HepG2 (cell line): Measurements from ENCODE around the gene TEX261. TPM values are rescaled to one million over a fixed set of nuclear protein-coding genes. Genes with fewer than 3 reads are reported as not detected.
A peak's percentile ranks its signal among the peaks of the same experiment; 100 is the strongest.

Experiments
- SSRP1 ChIP-seq: IDR thresholded peaks from 2 replicates; pipeline ENCODE4 v1.6.1; 2016; ENCODE audit warnings: control low read depth
- XRCC5 ChIP-seq: fragments of 200-400 bp; formaldehyde crosslinking; optimal IDR thresholded peaks from 2 replicates; pipeline ENCODE3; 2017; ENCODE audit warnings: mild to moderate bottlenecking, low read length
- ZNF142 ChIP-seq: sonication (generic); formaldehyde crosslinking; IDR thresholded peaks from 2 replicates; pipeline ENCODE4 v1.4.0; 2020; ENCODE audit warnings: missing genetic modification reagents
- ZNF333 ChIP-seq: sonication (generic); formaldehyde crosslinking; IDR thresholded peaks from 2 replicates; pipeline ENCODE4 v1.4.0; 2020; ENCODE audit warnings: mild to moderate bottlenecking, missing genetic modification reagents, borderline replicate concordance
- ZNF382 ChIP-seq: sonication (generic); formaldehyde crosslinking; IDR thresholded peaks from 2 replicates; pipeline ENCODE4 v1.5.0; 2020; ENCODE audit warnings: missing genetic modification reagents, mild to moderate bottlenecking, borderline replicate concordance
- ZNF687 ChIP-seq: sonication (generic); formaldehyde crosslinking; IDR thresholded peaks from 2 replicates; pipeline ENCODE4 v1.5.1; 2020; ENCODE audit warnings: mild to moderate bottlenecking, missing genetic modification reagents, moderate library complexity
- polyA plus RNA-seq, 8 experiments: library from polyadenylated mRNA; depleted of rRNA in 3 of 8; stranded (reverse) in 7 of 8; unstranded in 1 of 8; fragments of >200 nt; fragmentation: Illumina TruSeq in 4 of 8; extraction: Trizol in 4 of 8; gene quantifications; 2 replicates each; pipeline versions ENCODE4 v1.2.1 to v1.2.3, GENCODE V29; 2011 to 2016; ENCODE audit warnings: low read depth in 4 of 8, missing spikeins in 1 of 8, mixed read lengths in 1 of 8; ENCODE audit not compliant: insufficient read depth in 1 of 8
- total RNA-seq, 5 experiments: library from RNA; depleted of rRNA; stranded (reverse); fragments of >200 nt; fragmentation: Illumina TruSeq; extraction: Trizol; gene quantifications; 2 replicates each; pipeline ENCODE4 v1.2.3, GENCODE V29; 2016; ENCODE audit warnings: low read depth in 1 of 5
- TF ChIP-seq, protein P1 (sequence below): sonication (generic); formaldehyde crosslinking; IDR thresholded peaks from 2 replicates; pipeline ENCODE4 v1.4.0; 2020; ENCODE audit warnings: mild to moderate bottlenecking, missing genetic modification reagents

Gene TEX261
- total and polyA plus RNA-seq, 2 of the 13 experiments (the other 11 are each of a cell fraction or from before 2014, with no cell fraction given): 43.8 to 78.7 TPM

- TF ChIP-seq ZNF142 (CRISPR knock-in tag) (no peak), ZNF333 (CRISPR knock-in tag) (0 out of 2 replicates have a peak, but pooled peaks have one; percentile 73), ZNF382 (no peak), ZNF687 (CRISPR knock-in tag) (peak; percentile 90), SSRP1 (CRISPR knock-in tag) (no peak), XRCC5 (peak; percentile 96)
- TF ChIP-seq, protein P1, sequence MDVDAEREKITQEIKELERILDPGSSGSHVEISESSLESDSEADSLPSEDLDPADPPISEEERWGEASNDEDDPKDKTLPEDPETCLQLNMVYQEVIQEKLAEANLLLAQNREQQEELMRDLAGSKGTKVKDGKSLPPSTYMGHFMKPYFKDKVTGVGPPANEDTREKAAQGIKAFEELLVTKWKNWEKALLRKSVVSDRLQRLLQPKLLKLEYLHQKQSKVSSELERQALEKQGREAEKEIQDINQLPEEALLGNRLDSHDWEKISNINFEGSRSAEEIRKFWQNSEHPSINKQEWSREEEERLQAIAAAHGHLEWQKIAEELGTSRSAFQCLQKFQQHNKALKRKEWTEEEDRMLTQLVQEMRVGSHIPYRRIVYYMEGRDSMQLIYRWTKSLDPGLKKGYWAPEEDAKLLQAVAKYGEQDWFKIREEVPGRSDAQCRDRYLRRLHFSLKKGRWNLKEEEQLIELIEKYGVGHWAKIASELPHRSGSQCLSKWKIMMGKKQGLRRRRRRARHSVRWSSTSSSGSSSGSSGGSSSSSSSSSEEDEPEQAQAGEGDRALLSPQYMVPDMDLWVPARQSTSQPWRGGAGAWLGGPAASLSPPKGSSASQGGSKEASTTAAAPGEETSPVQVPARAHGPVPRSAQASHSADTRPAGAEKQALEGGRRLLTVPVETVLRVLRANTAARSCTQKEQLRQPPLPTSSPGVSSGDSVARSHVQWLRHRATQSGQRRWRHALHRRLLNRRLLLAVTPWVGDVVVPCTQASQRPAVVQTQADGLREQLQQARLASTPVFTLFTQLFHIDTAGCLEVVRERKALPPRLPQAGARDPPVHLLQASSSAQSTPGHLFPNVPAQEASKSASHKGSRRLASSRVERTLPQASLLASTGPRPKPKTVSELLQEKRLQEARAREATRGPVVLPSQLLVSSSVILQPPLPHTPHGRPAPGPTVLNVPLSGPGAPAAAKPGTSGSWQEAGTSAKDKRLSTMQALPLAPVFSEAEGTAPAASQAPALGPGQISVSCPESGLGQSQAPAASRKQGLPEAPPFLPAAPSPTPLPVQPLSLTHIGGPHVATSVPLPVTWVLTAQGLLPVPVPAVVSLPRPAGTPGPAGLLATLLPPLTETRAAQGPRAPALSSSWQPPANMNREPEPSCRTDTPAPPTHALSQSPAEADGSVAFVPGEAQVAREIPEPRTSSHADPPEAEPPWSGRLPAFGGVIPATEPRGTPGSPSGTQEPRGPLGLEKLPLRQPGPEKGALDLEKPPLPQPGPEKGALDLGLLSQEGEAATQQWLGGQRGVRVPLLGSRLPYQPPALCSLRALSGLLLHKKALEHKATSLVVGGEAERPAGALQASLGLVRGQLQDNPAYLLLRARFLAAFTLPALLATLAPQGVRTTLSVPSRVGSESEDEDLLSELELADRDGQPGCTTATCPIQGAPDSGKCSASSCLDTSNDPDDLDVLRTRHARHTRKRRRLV (CRISPR knock-in tag): peak; percentile 93
These were observed 6.3 kb upstream of the TEX261 start (continued) for GRCh38 chr2:71000780-71001591.
